ENCODE results near the gene SYNE2.

The SYNE2 gene

GRCh38 chr14:63986789-63987533 lies 134.2 kb downstream of the SYNE2 start:
- Histone ChIP-seq H3K79me2 (ENCODE audit: insufficient read depth, low read depth) (no peaks in the 10 kb centered on the region), H3K4me1 (ENCODE audit: low read depth, poor library complexity, severe bottlenecking) (no peaks in the 10 kb centered on the region), H3K27ac (no peak overlapping the region), H3K4me2 (no peak overlapping the region), H3K4me3 (IDR thresholded peaks at IDR 0.05; ENCODE audit: insufficient read depth, low read depth, low read length) (no peak overlapping the region), H4K20me1 (ENCODE audit: insufficient read depth) (no peaks in the 10 kb centered on the region), H3K27me3 (ENCODE audit: insufficient read depth, low read depth) (no peaks in the 10 kb centered on the region), H2AFZ (ENCODE audit: low read depth) (no peak overlapping the region), H3K9ac (no peak overlapping the region), H3K36me3 (ENCODE audit: insufficient read depth) (no peaks in the 10 kb centered on the region)
- no peak for TF ChIP-seq CTCF (conservative IDR thresholded peaks at IDR 0.05; ENCODE audit: low read depth, low read length)

- Histone ChIP-seq H3K36me3 (ENCODE audit: insufficient read depth) (no peaks in the 10 kb centered on the region), H3K27ac (no peak overlapping the region), H3K79me2 (ENCODE audit: insufficient read depth, low read depth) (no peaks in the 10 kb centered on the region), H4K20me1 (ENCODE audit: insufficient read depth) (no peaks in the 10 kb centered on the region), H3K4me3 (IDR thresholded peaks at IDR 0.05; ENCODE audit: insufficient read depth, low read depth, low read length) (no peak overlapping the region), H3K4me1 (ENCODE audit: low read depth, poor library complexity, severe bottlenecking) (no peaks in the 10 kb centered on the region), H3K4me2 (no peak overlapping the region), H3K9ac (no peak overlapping the region), H3K27me3 (ENCODE audit: insufficient read depth, low read depth) (no peaks in the 10 kb centered on the region), H2AFZ (ENCODE audit: low read depth) (no peak overlapping the region)
- TF ChIP-seq CTCF (conservative IDR thresholded peaks at IDR 0.05; ENCODE audit: low read depth, low read length) = no peak
These were observed 135.8 kb downstream of the SYNE2 start for GRCh38 chr14:63988579-63988978.

GRCh38 chr14:63991833-63992232 lies 139.0 kb downstream of the SYNE2 start:
- Histone ChIP-seq H3K4me3 (IDR thresholded peaks at IDR 0.05; ENCODE audit: insufficient read depth, low read depth, low read length) (no peak overlapping the region), H3K9ac (no peak overlapping the region), H3K27ac (no peak overlapping the region), H3K36me3 (ENCODE audit: insufficient read depth) (no peaks in the 10 kb centered on the region), H3K79me2 (ENCODE audit: insufficient read depth, low read depth) (no peaks in the 10 kb centered on the region), H2AFZ (ENCODE audit: low read depth) (no peak overlapping the region), H4K20me1 (ENCODE audit: insufficient read depth) (no peaks in the 10 kb centered on the region), H3K4me1 (ENCODE audit: low read depth, poor library complexity, severe bottlenecking) (no peaks in the 10 kb centered on the region), H3K27me3 (ENCODE audit: insufficient read depth, low read depth) (no peaks in the 10 kb centered on the region), H3K4me2 (no peak overlapping the region)
- TF ChIP-seq CTCF (conservative IDR thresholded peaks at IDR 0.05; ENCODE audit: low read depth, low read length) = no peak

- Histone ChIP-seq H3K4me1 (ENCODE audit: low read depth, poor library complexity, severe bottlenecking) (no peaks in the 10 kb centered on the region), H4K20me1 (ENCODE audit: insufficient read depth) (no peaks in the 10 kb centered on the region), H3K4me2 (no peak overlapping the region), H3K4me3 (IDR thresholded peaks at IDR 0.05; ENCODE audit: insufficient read depth, low read depth, low read length) (no peak overlapping the region), H3K9ac (no peak overlapping the region), H2AFZ (ENCODE audit: low read depth) (no peak overlapping the region), H3K79me2 (ENCODE audit: insufficient read depth, low read depth) (no peaks in the 10 kb centered on the region), H3K36me3 (ENCODE audit: insufficient read depth) (no peaks in the 10 kb centered on the region), H3K27ac (no peak overlapping the region), H3K27me3 (ENCODE audit: insufficient read depth, low read depth) (no peaks in the 10 kb centered on the region)
- TF ChIP-seq CTCF (conservative IDR thresholded peaks at IDR 0.05; ENCODE audit: low read depth, low read length) = no peak
These were observed 140.1 kb downstream of the SYNE2 start for GRCh38 chr14:63992858-63993257.

Data from KMS-11 (cell line).